Measurements from ENCODE around the gene ANAPC13.
A peak's percentile ranks its signal among the peaks of the same experiment; 100 is the strongest.

Gene ANAPC13

GRCh38 chr3:134482622-134483021 is 3.2 kb downstream of the ANAPC13 start:
- no peak for DNase-seq (ENCODE audit: low spot score)

DNA sequence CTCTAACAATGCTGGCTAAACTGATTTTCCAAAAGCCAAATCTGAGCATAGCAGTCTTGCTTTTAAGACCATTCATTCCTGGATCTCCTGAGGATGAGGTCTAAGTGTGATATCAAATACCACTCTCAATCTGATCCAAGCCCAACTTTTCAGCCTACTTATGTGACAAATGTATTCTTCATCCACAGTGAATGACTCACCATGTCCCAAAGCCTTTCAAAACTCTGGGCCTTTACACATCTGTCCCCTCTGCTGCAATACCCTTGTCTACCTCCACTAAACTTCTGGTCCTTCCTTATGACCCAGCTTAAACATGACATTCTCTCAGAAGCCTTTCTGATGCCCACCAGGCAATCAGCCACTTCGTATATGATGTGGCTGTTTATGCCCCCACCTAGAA is 4.6 kb downstream of the ANAPC13 start:
- DNase-seq (ENCODE audit: low spot score): no peak

GRCh38 chr3:134480546-134480945 is 5.2 kb downstream of the ANAPC13 start:
- DNase-seq (ENCODE audit: low spot score): no peak

DNA sequence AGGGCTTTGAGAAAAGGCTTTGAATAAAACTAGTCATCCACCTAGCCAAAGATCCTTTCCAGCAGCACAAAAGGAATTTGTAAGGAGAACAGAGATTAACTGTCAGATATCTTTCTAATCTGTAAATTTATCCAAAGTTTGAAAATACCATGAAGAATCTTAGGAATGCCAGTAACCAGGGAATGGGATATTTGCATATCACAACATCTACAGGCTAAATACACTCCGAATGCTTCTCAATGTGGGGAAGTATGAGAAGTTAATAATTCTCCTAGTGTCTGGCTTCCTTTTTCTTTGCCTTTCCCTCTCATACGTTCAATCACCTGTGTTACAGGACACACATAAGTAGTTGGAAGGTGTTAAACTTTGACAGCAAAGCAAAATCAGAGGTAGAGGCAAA is 7.8 kb downstream of the ANAPC13 start:
- DNase-seq (ENCODE audit: low spot score): no peak

DNA sequence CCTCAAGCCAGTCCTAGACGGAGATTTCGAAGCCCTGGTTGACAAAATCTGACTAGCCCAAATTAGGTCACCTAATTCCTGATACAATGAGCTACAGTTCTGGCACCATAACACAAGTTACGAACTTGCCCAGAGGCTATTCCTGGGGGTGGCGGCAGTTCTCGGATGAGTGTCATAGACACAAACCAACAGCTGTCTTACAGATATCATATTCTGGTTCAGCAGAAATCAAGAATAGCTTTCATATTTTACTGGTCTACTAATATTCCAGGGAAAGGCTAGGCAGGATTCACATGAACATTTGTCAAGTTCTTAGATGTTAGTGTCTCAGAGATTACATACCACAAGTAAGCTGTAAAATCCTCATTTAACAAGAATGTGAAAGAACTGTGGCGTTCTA is 8.8 kb downstream of the ANAPC13 start:
- DNase-seq (ENCODE audit: low spot score): no peak

DNA sequence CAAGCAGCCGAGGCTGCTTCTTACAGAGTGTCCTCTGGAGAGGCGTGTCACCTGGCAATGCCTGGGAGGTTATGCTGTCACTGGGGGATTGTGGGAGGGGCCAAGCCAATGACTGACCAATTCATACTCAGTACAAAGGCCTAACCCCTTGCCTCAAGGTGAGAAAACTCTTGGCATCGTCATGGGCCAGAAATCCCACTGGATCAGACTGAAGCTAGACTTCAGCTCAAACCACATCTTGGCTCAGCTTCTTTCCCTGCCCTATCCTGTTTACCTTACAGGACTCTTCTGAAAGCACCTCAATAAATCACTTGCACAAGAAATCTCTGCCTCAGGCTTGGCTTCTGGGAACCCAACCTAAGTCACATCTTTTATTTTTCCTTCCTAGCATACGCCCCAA is 9.5 kb downstream of the ANAPC13 start:
- DNase-seq (ENCODE audit: low spot score): no peak

- DNase-seq (ENCODE audit: low spot score): no peak
Measured at GRCh38 chr3:134474956-134475355, 10.8 kb downstream of the ANAPC13 start.

GRCh38 chr3:134473868-134474546 is 11.8 kb downstream of the ANAPC13 start:
- DNase-seq (ENCODE audit: low spot score): peak; percentile 16

DNA sequence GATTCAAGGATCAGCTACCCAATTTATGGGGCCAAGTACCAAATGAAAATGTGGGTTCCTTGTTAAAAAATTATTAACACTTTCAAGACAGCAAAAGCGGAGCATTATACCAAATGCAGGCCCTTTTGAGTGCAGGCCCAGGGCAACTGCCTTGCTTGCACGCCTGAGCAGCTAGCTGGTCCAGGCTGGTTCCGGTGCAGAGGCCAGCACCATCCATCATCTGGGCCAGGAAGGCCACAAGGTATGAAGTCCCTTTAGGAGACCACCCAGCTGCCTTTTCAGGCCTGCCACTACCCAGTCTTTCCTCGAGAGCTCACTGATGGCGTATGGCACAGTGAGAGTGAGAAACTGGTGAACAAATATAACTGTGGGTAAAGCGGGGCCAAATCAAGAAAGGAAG is 13.0 kb downstream of the ANAPC13 start:
- DNase-seq (ENCODE audit: low spot score): no peak

- DNase-seq (ENCODE audit: low spot score): no peak
Measured at GRCh38 chr3:134471521-134472193, 14.1 kb downstream of the ANAPC13 start.

DNA sequence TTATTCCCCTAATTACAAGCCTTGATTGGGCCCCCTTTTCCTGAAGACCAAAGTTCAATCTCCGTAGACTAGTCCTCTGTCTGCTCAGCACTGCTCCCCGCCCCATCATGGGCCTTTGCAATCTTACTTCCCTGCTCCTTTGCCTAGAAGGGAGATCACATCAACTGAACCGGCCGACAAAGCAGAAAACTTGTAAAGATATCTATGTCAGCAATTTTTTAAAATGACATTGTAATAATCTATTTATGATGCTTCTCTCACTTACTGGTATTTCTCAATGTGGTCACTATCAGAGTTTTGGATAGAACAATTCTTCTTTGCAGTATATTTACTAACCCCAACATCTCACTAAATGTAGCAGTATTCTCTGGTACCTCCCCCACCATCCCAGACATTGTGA is 17.3 kb downstream of the ANAPC13 start:
- no peak for DNase-seq (ENCODE audit: low spot score)

GRCh38 chr3:134466331-134466730 is 19.5 kb downstream of the ANAPC13 start:
- DNase-seq (ENCODE audit: low spot score): no peak

DNA sequence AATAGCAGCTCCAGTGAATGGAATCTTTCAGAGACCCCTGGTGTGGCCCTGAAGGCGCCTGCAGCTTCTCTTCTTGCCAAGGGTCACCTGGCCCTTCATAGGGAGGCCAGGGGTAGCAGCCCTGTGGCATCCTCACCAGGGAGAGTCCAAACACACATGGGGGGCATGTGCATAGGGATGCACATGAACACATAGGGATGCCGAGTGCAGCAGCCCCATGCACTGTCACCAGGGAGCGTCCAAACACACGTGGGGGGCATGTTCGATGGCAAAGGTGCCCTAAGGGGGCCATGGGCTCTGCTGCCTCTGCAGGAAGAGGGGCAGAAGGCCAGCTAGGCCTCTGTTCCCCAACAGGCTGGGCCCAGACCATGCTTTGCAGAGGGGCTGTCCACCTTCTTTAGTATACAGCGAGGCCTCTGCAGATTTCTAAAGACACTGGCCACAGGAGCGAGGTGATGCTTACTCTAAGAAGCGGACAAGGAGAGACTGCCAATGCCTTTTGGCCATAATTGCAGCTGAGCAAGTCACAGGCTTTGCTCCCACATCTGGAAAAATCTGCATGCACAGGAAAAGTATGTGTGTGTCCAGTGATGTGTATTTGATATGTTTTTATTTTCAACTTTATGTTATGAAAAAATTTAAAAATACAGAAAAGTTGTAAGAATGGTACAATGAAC is 21.0 kb downstream of the ANAPC13 start:
- no peak for DNase-seq (ENCODE audit: low spot score)

DNA sequence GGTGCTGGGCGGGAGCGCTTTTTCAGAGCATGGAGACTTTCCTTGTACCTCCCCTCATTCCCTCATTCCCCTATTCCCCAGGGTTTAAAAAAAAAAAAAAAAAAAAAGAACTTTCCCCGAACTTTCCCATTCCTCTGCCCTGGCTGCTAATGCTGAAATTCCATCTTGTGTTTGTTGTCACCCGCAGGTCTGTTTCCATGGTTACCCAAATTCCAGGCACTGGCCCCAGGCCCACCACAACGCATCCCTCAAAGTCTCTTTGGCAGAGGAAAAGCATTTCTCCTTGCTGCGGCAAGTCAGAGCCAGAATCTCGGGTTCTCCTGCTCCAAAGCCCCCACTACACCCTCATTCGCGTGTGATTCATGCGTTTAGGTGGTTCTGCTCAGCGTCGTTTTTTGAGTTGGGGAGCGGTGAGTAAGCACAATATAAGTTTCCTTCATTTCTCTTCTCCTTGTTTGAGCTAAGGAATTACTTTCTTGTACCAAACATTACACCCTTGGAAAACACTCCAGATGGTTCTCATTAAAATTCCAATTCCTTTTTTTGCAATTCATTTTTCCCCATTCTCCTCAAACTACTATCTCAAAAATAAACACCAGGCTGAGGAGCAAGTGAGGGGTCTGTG is 21.6 kb downstream of the ANAPC13 start:
- no peak for DNase-seq (ENCODE audit: low spot score)

DNA sequence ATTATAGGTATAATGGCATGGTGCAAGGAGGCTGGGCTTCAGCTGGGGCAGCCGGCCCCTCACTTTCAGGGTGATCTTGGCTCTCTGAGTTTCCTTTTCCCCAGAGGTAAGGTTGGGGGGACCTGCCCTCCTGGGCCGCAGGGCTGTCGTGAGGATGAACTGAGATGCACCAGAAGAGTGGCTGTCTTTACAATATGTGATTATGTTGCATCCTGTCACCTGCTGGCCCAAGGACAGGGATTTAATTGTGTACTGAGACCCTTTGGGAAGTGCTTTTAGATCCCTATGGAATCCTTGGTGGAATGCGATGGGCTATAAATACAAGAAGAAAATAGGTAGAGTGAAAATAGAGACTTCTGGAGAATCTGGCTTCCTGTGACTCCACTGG is 22.1 kb downstream of the ANAPC13 start:
- DNase-seq (ENCODE audit: low spot score): no peak

DNA sequence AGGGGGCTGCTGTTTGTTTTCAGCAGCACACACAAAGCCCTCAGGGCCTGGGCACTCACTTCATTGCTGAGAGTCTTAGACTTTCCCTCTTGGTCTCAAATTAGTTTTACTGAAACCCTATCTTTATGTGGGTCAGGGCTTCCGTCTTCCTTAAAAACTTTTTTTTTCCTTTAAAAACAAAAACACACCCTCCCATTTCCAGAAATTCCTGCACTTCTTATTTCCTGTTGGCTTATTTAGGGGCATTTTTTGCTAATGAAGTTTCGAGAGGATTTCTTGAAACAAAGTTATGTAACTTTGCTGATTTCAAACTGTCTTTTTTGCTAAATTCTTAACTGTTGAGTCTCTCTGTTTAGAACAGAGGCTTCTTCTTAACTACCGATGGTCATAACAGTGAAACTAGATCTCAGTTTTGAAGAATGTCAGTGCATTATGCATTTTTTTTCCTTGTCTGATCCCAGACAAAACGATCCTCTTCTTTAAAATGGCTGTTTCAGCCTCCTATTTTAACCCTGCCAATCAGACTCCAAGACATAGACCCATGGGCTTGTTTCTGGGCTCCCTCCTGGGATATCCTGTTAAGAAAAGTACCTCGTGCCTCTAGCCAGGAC is 23.3 kb downstream of the ANAPC13 start:
- no peak for DNase-seq (ENCODE audit: low spot score)

- no peak for DNase-seq (ENCODE audit: low spot score)
Measured at GRCh38 chr3:134460965-134461364, 24.8 kb downstream of the ANAPC13 start.

- no peak for DNase-seq (ENCODE audit: low spot score)
Measured at GRCh38 chr3:134459562-134459961, 26.2 kb downstream of the ANAPC13 start.

DNA sequence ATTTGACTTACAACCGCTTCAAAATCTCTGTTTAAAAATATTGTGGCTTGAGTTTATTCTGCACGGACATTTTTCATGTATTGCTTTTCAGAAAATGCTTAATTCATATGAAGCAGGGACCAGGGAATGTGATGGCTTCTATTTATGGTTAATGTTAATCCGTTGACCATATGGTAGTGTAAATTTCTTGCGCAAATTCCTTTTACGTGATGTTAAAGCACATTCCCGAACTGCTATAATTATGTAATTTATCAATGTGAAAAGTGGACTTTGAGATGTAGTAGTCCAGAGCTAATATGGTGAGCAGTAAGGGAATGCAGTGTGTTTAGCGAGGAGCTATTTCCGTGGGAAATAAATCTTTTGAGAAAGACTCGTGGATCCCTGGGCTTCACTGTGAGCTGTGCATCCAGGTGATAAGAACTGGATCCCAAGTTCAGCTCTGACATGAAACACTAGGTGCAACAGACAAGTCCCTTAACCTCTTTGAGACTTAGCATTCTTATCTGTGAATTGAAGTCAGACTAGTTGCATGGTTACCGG is 27.3 kb downstream of the ANAPC13 start:
- no peak for DNase-seq (ENCODE audit: low spot score)

DNA sequence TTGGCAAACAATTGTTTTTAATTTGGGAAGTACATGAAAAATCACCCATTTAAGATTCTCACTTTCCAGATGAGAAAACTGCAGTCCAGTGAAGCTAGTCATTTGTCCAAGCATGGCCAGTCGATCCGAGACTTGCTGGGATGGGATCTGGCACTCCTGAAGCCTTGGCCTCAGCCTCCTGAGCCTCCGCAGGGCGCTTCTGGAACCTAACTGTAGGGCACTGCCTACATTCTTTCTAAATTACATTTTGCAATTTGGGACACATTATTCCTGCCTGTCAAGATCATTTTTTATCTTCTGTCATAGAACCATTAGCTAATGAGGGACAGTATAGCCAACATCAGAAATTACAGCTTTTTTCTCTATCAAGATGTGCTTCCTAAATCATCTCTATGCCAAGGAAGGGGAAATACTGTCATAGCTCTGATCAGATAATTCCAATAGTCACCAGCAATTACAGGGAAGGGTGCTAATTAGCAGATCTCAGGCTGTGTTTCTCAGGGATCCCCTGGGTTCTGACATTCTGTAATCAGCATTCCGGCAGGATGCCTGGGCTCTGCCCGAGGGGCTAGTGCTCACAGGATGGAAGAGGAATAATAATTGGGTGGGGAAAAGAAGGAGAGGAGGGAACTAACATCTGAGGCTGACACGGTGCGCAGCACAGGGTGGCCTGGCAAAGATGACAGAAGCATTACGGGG is 28.3 kb downstream of the ANAPC13 start:
- no peak for DNase-seq (ENCODE audit: low spot score)

DNA sequence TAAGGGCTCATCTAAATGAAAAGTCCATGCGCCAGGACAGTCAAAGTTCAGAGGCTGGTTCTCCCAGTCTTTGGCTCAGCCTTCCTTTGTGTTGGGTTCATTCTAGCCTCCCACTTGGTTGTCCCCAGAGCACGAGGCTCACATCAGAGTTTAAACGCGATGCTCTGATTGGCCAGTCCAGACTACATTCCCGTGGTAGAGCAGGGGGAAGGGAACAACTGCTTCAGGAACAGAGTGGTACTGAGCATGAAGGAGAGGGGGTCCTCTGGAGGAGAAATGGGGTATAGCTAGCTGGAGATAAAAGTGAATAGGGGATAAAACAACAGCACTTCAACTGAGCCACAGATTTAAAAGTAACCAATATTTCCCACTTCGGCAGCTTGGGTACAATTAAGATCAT is 32.2 kb downstream of the ANAPC13 start:
- no peak for DNase-seq (ENCODE audit: low spot score)

DNA sequence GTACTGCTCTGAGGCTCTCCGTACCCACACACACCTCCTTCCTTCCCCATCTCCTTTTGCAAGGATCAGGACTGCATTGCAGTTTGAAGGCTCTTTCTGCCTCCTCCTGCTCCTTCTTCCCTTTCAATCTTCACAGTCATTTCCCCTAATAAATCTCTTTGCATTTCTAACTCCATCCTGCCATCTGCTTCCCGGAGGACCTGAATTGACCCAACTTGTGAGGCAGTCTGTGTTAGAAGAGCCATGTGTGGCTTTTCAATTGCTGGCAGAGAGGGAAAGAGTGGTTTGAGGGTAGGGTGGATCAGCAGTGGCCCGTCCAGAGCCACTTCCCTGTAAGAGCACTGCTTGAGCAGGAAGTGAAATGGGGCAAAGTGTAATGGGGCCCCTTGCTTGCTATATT is 35.8 kb downstream of the ANAPC13 start:
- no peak for DNase-seq (ENCODE audit: low spot score)
